ENCODE measurements around the gene CFAP20. TPM values are rescaled to one million over a fixed set of nuclear protein-coding genes. Genes with fewer than 3 reads are reported as not detected.

CFAP20 gene
- total and polyA plus RNA-seq, 2 of the 13 experiments (the other 11 are each of a cell fraction or from before 2014, with no cell fraction given) = 73.1 to 87.4 TPM

- TF ChIP-seq ZNF770 (CRISPR knock-in tag; IDR thresholded peaks at IDR 0.05) (peak; percentile 95), ZNF639 (CRISPR knock-in tag; conservative IDR thresholded peaks at IDR 0.05) (no peak)
These were observed 23.2 kb upstream of the CFAP20 start (continued) for GRCh38 chr16:58152246-58152868.

- H2AFZ ChIP-seq (ENCODE audit: low read length) = no peak overlapping the region
- BruUV-seq (replicated peaks) = no TSS peak
- intact Hi-C loops (cut with micrococcal nuclease; ENCODE audit: unreplicated experiment) (no loop called here), in situ Hi-C loops (cut with HindIII; ENCODE audit: extremely low pct_ligation_motif_present, low pct_unique_long_range_greater_than_20kb) (no loop called here)
- no peak overlapping the region; a peak in 1 of 6 replicates for H3K4me3 ChIP-seq (replicated peaks in 1 of 3; ENCODE audit: insufficient read depth in 1 of 3, low read depth in 2 of 3, low read length in 3 of 3)
- no peaks in the 10 kb centered on the region for H3K27me3 ChIP-seq (ENCODE audit: control insufficient read depth in 1 of 2, insufficient read depth in 2 of 2, low read length in 2 of 2)
- H3K9ac ChIP-seq (ENCODE audit: insufficient read depth, low read depth, low read length) = no peak overlapping the region
- WGBS (ENCODE audit: low lambda C conversion rate) = 27% methylated on average over 1 of the region's 1 CpG
- peak; percentile 99 for TF ChIP-seq ZFAT (CRISPR knock-in tag; conservative IDR thresholded peaks at IDR 0.05)
- no peak for TF ChIP-seq ZNF543 (CRISPR knock-in tag; IDR thresholded peaks at IDR 0.05)
- H3K36me3 ChIP-seq (replicated peaks in 1 of 2; ENCODE audit: control insufficient read depth in 1 of 2, insufficient read depth in 2 of 2, low read length in 2 of 2) = no peaks in the 10 kb centered on the region
- H3K4me1 ChIP-seq (ENCODE audit: insufficient read depth, low read length) = peaks cover 9% of the 10 kb centered on the region
- H3K79me2 ChIP-seq (ENCODE audit: insufficient read depth, low read length) = no peaks in the 10 kb centered on the region
- no peaks in the 10 kb centered on the region for H3K9me3 ChIP-seq (ENCODE audit: low read length)
- ChIA-PET POLR2A (no interaction called here), CTCF (ENCODE audit: low intra/inter-chr PET ratio, low total read pairs) (no interaction called here)
- H3K4me2 ChIP-seq (ENCODE audit: low read depth, low read length) = peak overlapping the region; percentile 18; the same call in 1 of the 2 replicates
- DNase-seq (ENCODE audit: low spot score) (no peak), FAIRE-seq (no peak), ATAC-seq (peak; percentile 65)
- H3K27ac ChIP-seq (ENCODE audit: extremely low read length, insufficient read depth, low read length) = no peak overlapping the region
- H4K20me1 ChIP-seq (ENCODE audit: insufficient read depth, low read length) = no peaks in the 10 kb centered on the region
These were observed 19.3 kb upstream of the CFAP20 start for GRCh38 chr16:58148526-58148925.

Measured in HepG2 (cell line).